Kidney glomerular epithelial cell (primary cell): ENCODE measurements around the gene MAPK4.
"Not testable (repeated sequence)": the region's sequence is repeated elsewhere in the genome, so short reads cannot be mapped to it uniquely, and the experiment has no call there.

Experiments
- DNase-seq: peaks from one replicate; lab custom pipeline; 2025; lab: John Stamatoyannopoulos, UW

Gene MAPK4

GRCh38 chr18:50680966-50681365 lies 121.1 kb downstream of the MAPK4 start:
- DNase-seq: no peak

- no peak for DNase-seq
These were observed 123.0 kb downstream of the MAPK4 start for GRCh38 chr18:50682852-50683251.

GRCh38 chr18:50686409-50686808 lies 126.5 kb downstream of the MAPK4 start:
- no peak for DNase-seq

GRCh38 chr18:50687491-50687890 lies 127.6 kb downstream of the MAPK4 start:
- no peak for DNase-seq

- DNase-seq: no peak
These were observed 129.7 kb downstream of the MAPK4 start for GRCh38 chr18:50689578-50689977.

GRCh38 chr18:50694147-50694546 lies 134.3 kb downstream of the MAPK4 start:
- no peak for DNase-seq

- DNase-seq: no peak
These were observed 135.7 kb downstream of the MAPK4 start for GRCh38 chr18:50695431-50696176.

- no peak for DNase-seq
These were observed 136.5 kb downstream of the MAPK4 start for GRCh38 chr18:50696436-50696835.

GRCh38 chr18:50696929-50697328 lies 137.0 kb downstream of the MAPK4 start:
- DNase-seq: no peak

- no peak for DNase-seq
These were observed 137.6 kb downstream of the MAPK4 start for GRCh38 chr18:50697509-50697908.

- DNase-seq: no peak
These were observed 140.6 kb downstream of the MAPK4 start for GRCh38 chr18:50700245-50701165.

GRCh38 chr18:50704357-50704940 lies 144.6 kb downstream of the MAPK4 start:
- no peak for DNase-seq

- no peak for DNase-seq
These were observed 146.3 kb downstream of the MAPK4 start for GRCh38 chr18:50706199-50706598.

- no peak for DNase-seq
These were observed 146.8 kb downstream of the MAPK4 start for GRCh38 chr18:50706651-50707050.

GRCh38 chr18:50707297-50707696 lies 147.4 kb downstream of the MAPK4 start:
- not testable (repeated sequence) for DNase-seq

GRCh38 chr18:50707855-50708469 lies 148.1 kb downstream of the MAPK4 start:
- no peak for DNase-seq

- DNase-seq: no peak
These were observed 149.3 kb downstream of the MAPK4 start for GRCh38 chr18:50709193-50709592.

- no peak for DNase-seq
These were observed 151.5 kb downstream of the MAPK4 start for GRCh38 chr18:50711386-50711785.

- no peak for DNase-seq
These were observed 156.0 kb downstream of the MAPK4 start for GRCh38 chr18:50715919-50716318.

- no peak for DNase-seq
These were observed 157.0 kb downstream of the MAPK4 start for GRCh38 chr18:50716902-50717301.

- DNase-seq: no peak
These were observed 157.7 kb downstream of the MAPK4 start for GRCh38 chr18:50717563-50717962.
